Transverse colon (tissue), 4 donors: Measurements from ENCODE around the gene SESTD1. TPM values are rescaled to one million over a fixed set of nuclear protein-coding genes. Genes with fewer than 3 reads are reported as not detected.

Experiments
- DNase-seq: peaks from one replicate; pipeline ENCODE4 v3.0.0-alpha.2; 2019
- H3K27ac ChIP-seq, 4 donors: fragments of 200-600 bp; sonication (generic); 2 replicates each; pipeline ENCODE4 v1.5.1; 2016 to 2018; ENCODE audit warnings: inconsistent platforms in 4 of 4
- H3K27me3 ChIP-seq: fragments of 200-600 bp; sonication (generic); 2 replicates; pipeline ENCODE4 v1.5.1; 2017; ENCODE audit warnings: inconsistent platforms
- H3K36me3 ChIP-seq, 4 donors: fragments of 200-600 bp; sonication (generic); 2 replicates each; pipeline ENCODE4 v1.5.1; 2017 to 2019; ENCODE audit warnings: inconsistent platforms in 4 of 4
- H3K4me1 ChIP-seq, 4 donors: fragments of 200-600 bp; sonication (generic); 2 replicates each; pipeline ENCODE4 v1.5.1; 2017 to 2020; ENCODE audit warnings: inconsistent platforms in 4 of 4
- H3K4me3 ChIP-seq, 4 donors: fragments of 200-600 bp; sonication (generic); 1 replicate in 1 of 4; 2 replicates in 3 of 4; pipeline versions ENCODE4 v1.5.1 to v1.6.1; 2017 to 2019; ENCODE audit warnings: inconsistent platforms in 4 of 4
- H3K9me3 ChIP-seq, 2 donors: fragments of 200-600 bp; sonication (generic); 2 replicates each; pipeline ENCODE4 v1.5.1; 2017 to 2019; ENCODE audit warnings: inconsistent platforms in 2 of 2
- EP300 ChIP-seq: sonication (generic); formaldehyde crosslinking; IDR thresholded peaks from one replicate; pipeline ENCODE4 v1.6.1; 2017; ENCODE audit warnings: antibody characterized with exemption, low read depth
- POLR2A ChIP-seq: fragments of 450-650 bp; IDR thresholded peaks from one replicate; pipeline ENCODE4 v1.6.1; 2016; ENCODE audit warnings: antibody characterized with exemption, mild to moderate bottlenecking, moderate library complexity
- POLR2AphosphoS5 ChIP-seq, 3 donors: sonication (generic); formaldehyde crosslinking; IDR thresholded peaks; one replicate each; pipeline ENCODE4 v1.6.1; 2016; ENCODE audit warnings: antibody characterized with exemption in 3 of 3
- WGBS, 2 donors: methylation state at CpG; one replicate each; pipeline ENCODE4 v1.1.5; 2018; ENCODE audit warnings: low coverage in 1 of 2; 5-methylcytosine and 5-hydroxymethylcytosine counted together
- in situ Hi-C, 4 donors: fragments of 200-750 bp; cut with MboI; loops; one replicate each; pipeline versions ENCODE4 v1.15.0 to v1.15.1; 2017; ENCODE audit warnings: low sequenced_read_pairs in 3 of 4, low pct_ligation_motif_present in 1 of 4, low pct_unique_long_range_greater_than_20kb in 1 of 4
- intact Hi-C: fragments of 100-400 bp; cut with DNase I; formaldehyde crosslinking; loops from one replicate; pipeline ENCODE4 v1.15.1; 2023; ENCODE audit warnings: low total_unique reads
- total RNA-seq, 4 donors: library from RNA; depleted of rRNA; stranded (reverse); fragments of >200 nt; gene quantifications; one replicate each; pipeline ENCODE4 v1.1.0, GENCODE V29; 2016
- TF ChIP-seq, protein P1 (sequence below), 5 experiments: fragments of 200-600 bp in 3 of 5; fragments of 450-650 bp in 2 of 5; sonication (generic) in 3 of 5; IDR thresholded peaks; 1 replicate in 2 of 5; 2 replicates in 3 of 5; pipeline ENCODE4 v1.5.1; 2016 to 2017; ENCODE audit warnings: antibody characterized with exemption in 5 of 5, inconsistent platforms in 3 of 5, mild to moderate bottlenecking in 2 of 5, moderate library complexity in 1 of 5

SESTD1 gene
- total RNA-seq, 4 donors from 2014 or later: 12.6 to 44.1 (median 22.3) TPM

DNA sequence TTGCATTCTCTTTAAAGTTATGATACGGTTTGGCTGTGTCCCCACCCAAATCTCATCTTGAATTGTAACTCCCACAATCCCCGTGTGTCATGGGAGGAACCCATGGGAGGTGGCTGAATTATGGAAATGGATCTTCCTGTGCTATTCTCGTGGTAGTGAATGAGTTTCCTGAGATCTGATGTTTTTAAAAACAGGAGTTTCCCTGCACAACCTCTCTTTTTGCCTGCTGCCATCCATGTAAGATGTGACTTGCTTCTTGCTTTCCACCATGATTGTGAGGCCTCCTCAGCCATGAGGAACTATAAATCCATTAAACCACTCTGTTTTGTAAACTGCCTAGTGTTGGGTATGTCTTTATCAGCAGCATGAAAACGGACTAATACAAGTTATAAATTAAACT lies 37.5 kb upstream of the SESTD1 start:
- WGBS, 2 donors: 78 to 82% methylated on average over 4 of the region's 4 CpGs
- H3K27ac ChIP-seq: no peak overlapping the region

DNA sequence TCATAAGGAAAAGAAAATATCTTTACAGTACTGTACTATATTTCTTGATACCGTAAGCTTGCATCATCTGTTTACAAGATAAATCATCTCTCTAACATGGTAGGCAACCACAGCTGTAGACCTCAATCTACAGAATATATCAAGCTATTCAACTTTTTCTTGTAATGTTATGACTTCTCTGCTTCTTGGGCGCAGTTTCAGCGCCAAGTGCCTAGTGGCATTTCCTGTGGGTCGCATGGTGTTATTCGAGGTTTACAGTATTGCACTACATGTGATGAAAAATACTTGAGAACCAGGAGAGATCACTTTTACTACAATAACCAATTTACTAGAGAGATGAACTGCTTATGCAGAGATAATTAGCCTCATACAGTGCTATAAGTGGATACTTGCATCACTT lies 34.0 kb upstream of the SESTD1 start:
- Histone ChIP-seq H3K9me3 (no peaks in the 10 kb centered on the region), H3K4me1 (no peaks in the 10 kb centered on the region), H3K27ac (no peak overlapping the region), H3K36me3 (no peaks in the 10 kb centered on the region), H3K27me3 (no peaks in the 10 kb centered on the region), H3K4me3 (no peak overlapping the region)
- 85 to 86% methylated on average over 5 of the region's 5 CpGs for WGBS, 2 donors
- no peak for DNase-seq
- TF ChIP-seq POLR2AphosphoS5 (IDR thresholded peaks at IDR 0.05) (no peak), EP300 (no peak), POLR2A (no peak)
- TF ChIP-seq, protein P1, sequence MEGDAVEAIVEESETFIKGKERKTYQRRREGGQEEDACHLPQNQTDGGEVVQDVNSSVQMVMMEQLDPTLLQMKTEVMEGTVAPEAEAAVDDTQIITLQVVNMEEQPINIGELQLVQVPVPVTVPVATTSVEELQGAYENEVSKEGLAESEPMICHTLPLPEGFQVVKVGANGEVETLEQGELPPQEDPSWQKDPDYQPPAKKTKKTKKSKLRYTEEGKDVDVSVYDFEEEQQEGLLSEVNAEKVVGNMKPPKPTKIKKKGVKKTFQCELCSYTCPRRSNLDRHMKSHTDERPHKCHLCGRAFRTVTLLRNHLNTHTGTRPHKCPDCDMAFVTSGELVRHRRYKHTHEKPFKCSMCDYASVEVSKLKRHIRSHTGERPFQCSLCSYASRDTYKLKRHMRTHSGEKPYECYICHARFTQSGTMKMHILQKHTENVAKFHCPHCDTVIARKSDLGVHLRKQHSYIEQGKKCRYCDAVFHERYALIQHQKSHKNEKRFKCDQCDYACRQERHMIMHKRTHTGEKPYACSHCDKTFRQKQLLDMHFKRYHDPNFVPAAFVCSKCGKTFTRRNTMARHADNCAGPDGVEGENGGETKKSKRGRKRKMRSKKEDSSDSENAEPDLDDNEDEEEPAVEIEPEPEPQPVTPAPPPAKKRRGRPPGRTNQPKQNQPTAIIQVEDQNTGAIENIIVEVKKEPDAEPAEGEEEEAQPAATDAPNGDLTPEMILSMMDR (IDR thresholded peaks at IDR 0.05): no peak
- intact Hi-C loops: no loop called here
- in situ Hi-C loops: no loop called here

More for the DNA sequence above, 37.5 kb upstream of the SESTD1 start:
- H3K4me3 ChIP-seq: no peak overlapping the region
- in situ Hi-C loops: no loop called here
- intact Hi-C loops: no loop called here
- no peaks in the 10 kb centered on the region for H3K9me3 ChIP-seq
- TF ChIP-seq, protein P1 (IDR thresholded peaks at IDR 0.05): no peak
- TF ChIP-seq POLR2A: no peak
- TF ChIP-seq POLR2AphosphoS5 (IDR thresholded peaks at IDR 0.05): no peak
- no peak for TF ChIP-seq EP300
- DNase-seq: no peak
- H3K27me3 ChIP-seq: no peaks in the 10 kb centered on the region
- H3K36me3 ChIP-seq: no peaks in the 10 kb centered on the region
- no peaks in the 10 kb centered on the region for H3K4me1 ChIP-seq

DNA sequence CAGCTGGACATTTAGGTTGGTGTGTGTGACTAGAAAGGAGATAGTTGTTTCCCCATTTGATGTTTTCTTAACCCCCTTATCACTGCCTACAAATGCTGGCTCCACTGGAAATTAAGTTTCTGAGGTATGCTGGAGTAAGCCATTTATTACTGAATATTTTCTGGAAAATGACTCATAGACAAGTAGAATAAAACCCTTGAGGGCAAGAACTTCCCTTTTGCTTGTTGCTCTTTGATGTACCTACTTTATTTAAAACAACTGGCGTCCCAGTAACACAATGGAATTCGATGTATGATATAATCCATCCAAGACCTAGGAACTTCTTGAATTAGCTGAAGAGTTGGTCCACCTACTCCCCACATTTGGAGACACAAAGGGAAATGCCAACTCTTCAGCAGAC lies 33.3 kb upstream of the SESTD1 start:
- Histone ChIP-seq H3K9me3 (no peaks in the 10 kb centered on the region), H3K4me1 (no peaks in the 10 kb centered on the region), H3K27ac (no peak overlapping the region), H3K36me3 (no peaks in the 10 kb centered on the region), H3K27me3 (no peaks in the 10 kb centered on the region), H3K4me3 (no peak overlapping the region)
- TF ChIP-seq, protein P1 (IDR thresholded peaks at IDR 0.05): no peak
- TF ChIP-seq POLR2A (no peak), EP300 (no peak), POLR2AphosphoS5 (IDR thresholded peaks at IDR 0.05) (no peak)
- intact Hi-C loops (no loop called here), in situ Hi-C loops (no loop called here)
- no peak for DNase-seq
- WGBS, 2 donors: 93 to 100% methylated on average over 1 to 2 of the region's 2 CpGs

DNA sequence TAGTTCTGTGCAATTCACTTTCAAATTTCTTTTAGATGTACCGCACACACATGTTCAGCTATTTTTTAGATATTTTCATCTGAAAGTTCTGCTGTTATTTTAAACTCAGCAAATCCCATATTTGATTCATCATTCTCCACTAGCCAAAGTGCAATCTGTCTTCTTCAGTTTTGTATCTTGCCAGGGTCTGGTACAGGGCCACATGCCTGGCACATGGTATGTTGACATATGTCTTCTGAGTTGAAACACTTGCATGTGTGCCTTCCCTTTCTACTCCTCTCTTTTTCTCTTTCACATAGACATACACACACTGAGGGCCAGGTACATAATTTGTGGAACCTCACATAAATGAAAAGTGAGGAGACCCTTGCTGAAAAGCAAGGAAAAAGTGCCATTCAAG lies 25.7 kb upstream of the SESTD1 start:
- no peak overlapping the region for H3K4me3 ChIP-seq
- WGBS, 2 donors: 88 to 100% methylated on average over 1 of the region's 1 CpG
- no peaks in the 10 kb centered on the region for H3K4me1 ChIP-seq
- H3K36me3 ChIP-seq: no peaks in the 10 kb centered on the region
- no peaks in the 10 kb centered on the region for H3K27me3 ChIP-seq
- in situ Hi-C loops (no loop called here), intact Hi-C loops (no loop called here)
- no peak for DNase-seq
- no peak for TF ChIP-seq EP300
- TF ChIP-seq POLR2A: no peak
- no peak for TF ChIP-seq POLR2AphosphoS5 (IDR thresholded peaks at IDR 0.05)
- TF ChIP-seq, protein P1 (IDR thresholded peaks at IDR 0.05): no peak
- H3K9me3 ChIP-seq: no peaks in the 10 kb centered on the region
- no peak overlapping the region for H3K27ac ChIP-seq
